GM18907 (cell line): ENCODE results near the gene ITGB1.

Experiments
- ATAC-seq: cut with Tn5 transposase; IDR thresholded peaks from one replicate; pipeline ENCODE4 v1.9.1; 2021; ENCODE audit warnings: mild to moderate bottlenecking, moderate library complexity; ENCODE audit not compliant: unreplicated experiment

Gene ITGB1

GRCh38 chr10:32893916-32894664 lies 63.9 kb downstream of the ITGB1 start:
- ATAC-seq: no peak

- no peak for ATAC-seq
These were observed 64.6 kb downstream of the ITGB1 start for GRCh38 chr10:32893434-32893833.

GRCh38 chr10:32891261-32891660 lies 66.8 kb downstream of the ITGB1 start:
- ATAC-seq: no peak

GRCh38 chr10:32890444-32890843 lies 67.6 kb downstream of the ITGB1 start:
- no peak for ATAC-seq

GRCh38 chr10:32889631-32890212 lies 68.3 kb downstream of the ITGB1 start:
- no peak for ATAC-seq

GRCh38 chr10:32888161-32888927 lies 69.7 kb downstream of the ITGB1 start:
- ATAC-seq: no peak

GRCh38 chr10:32887481-32887880 lies 70.5 kb downstream of the ITGB1 start:
- no peak for ATAC-seq

GRCh38 chr10:32882076-32882475 lies 76.0 kb downstream of the ITGB1 start:
- no peak for ATAC-seq

GRCh38 chr10:32878646-32879045 lies 79.4 kb downstream of the ITGB1 start:
- ATAC-seq: no peak

- no peak for ATAC-seq
These were observed 80.1 kb downstream of the ITGB1 start for GRCh38 chr10:32877915-32878314.

- no peak for ATAC-seq
These were observed 92.9 kb downstream of the ITGB1 start for GRCh38 chr10:32865170-32865569.

- ATAC-seq: no peak
These were observed 103.6 kb downstream of the ITGB1 start for GRCh38 chr10:32854435-32854834.

GRCh38 chr10:32851301-32851700 lies 106.7 kb downstream of the ITGB1 start:
- no peak for ATAC-seq
